Activated CD4-positive, alpha-beta memory T cell treated with anti-CD3 and anti-CD28 coated beads, Interleukin-2, amount 10 ng/mL, durations not matched to agents 7 days and 5 days (primary cell): ENCODE results near the gene BMPER. TPM values are rescaled to one million over a fixed set of nuclear protein-coding genes. Genes with fewer than 3 reads are reported as not detected.

Source experiments
- CTCF ChIA-PET: fragments of 350-600 bp; sonication (Branson Sonifier 250); formaldehyde crosslinking; loops from one replicate; lab custom pipeline; 2021; ENCODE audit warnings: antibody characterized with exemption, inconsistent platforms; lab: Charles Lee
- POLR2A ChIA-PET: fragments of 350-600 bp; sonication (Branson Sonifier 250); formaldehyde crosslinking; loops from one replicate; lab custom pipeline; 2021; ENCODE audit warnings: antibody characterized with exemption; lab: Charles Lee
- DNase-seq: peaks from one replicate; pipeline ENCODE4 v3.0.0-alpha.2; 2020
- H3K27ac Mint-ChIP-seq: one replicate; pipeline ENCODE4 v1.8.0; 2021; ENCODE audit warnings: mild to moderate bottlenecking, mixed read lengths
- H3K27me3 Mint-ChIP-seq: one replicate; pipeline ENCODE4 v1.8.0; 2021; ENCODE audit warnings: mixed read lengths
- H3K36me3 Mint-ChIP-seq: one replicate; pipeline ENCODE4 v1.8.0; 2021; ENCODE audit warnings: low read depth, mixed read lengths
- H3K4me1 Mint-ChIP-seq: one replicate; pipeline ENCODE4 v1.8.0; 2021; ENCODE audit warnings: mixed read lengths
- H3K4me3 Mint-ChIP-seq: one replicate; pipeline ENCODE4 v1.8.0; 2021; ENCODE audit warnings: mild to moderate bottlenecking, mixed read lengths
- H3K9me3 Mint-ChIP-seq: one replicate; pipeline ENCODE4 v1.8.0; 2021; ENCODE audit warnings: mixed read lengths
- total RNA-seq, 2 experiments: library from RNA; stranded (reverse); gene quantifications; one replicate each; pipeline ENCODE4 v1.2.3, GENCODE V29; 2021

BMPER gene
- total RNA-seq, 2 experiments from 2014 or later: not detected

DNA sequence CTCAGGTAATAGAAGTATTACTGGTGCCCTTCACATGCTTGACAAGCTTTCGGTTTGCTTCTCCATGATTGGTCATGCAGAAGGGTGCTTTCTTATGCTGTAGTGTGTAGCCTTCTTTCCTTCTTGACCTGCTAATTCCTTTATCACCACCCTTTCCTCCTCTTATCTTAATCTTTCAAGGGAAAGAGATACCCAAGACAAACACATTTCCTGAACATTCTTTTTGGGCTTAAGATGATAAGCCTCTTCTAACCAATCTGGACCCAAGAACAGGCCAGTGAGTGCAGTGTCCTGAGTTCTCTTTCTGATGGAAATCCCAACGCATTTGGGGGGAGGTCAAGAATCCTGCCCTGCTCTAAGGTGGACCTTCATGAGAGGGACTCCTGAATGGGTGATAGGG, 33.8 kb downstream of the BMPER start:
- H3K4me1 Mint-ChIP-seq: no peaks in the 10 kb centered on the region
- POLR2A ChIA-PET: no interaction called here
- no peaks in the 10 kb centered on the region for H3K9me3 Mint-ChIP-seq
- H3K36me3 Mint-ChIP-seq: no peaks in the 10 kb centered on the region
- H3K4me3 Mint-ChIP-seq: no peak overlapping the region
- DNase-seq: no peak
- CTCF ChIA-PET: no interaction called here
- H3K27ac Mint-ChIP-seq: no peak overlapping the region
- H3K27me3 Mint-ChIP-seq: no peaks in the 10 kb centered on the region

DNA sequence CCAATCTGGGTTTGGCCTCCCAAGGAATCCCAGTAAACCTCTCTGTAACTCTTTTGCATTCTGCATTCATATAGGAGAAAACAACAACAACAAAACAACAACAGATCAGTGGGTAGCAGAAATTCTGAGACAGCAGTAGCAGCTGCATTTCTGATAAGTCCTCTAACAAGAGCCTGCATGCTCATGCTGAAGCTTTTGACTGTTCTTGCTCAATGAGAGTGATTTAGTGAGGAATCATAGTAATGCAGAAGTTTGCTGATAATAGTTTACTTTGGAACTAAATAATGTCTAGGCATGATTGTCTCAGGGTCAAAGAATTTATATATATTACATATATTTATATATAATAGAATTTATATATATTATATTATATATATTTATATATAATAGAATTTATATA, 35.2 kb downstream of the BMPER start:
- DNase-seq: no peak
- POLR2A ChIA-PET: no interaction called here
- no peaks in the 10 kb centered on the region for H3K4me1 Mint-ChIP-seq
- H3K4me3 Mint-ChIP-seq: no peak overlapping the region
- CTCF ChIA-PET: no interaction called here
- no peak overlapping the region for H3K27ac Mint-ChIP-seq
- no peaks in the 10 kb centered on the region for H3K27me3 Mint-ChIP-seq
- no peaks in the 10 kb centered on the region for H3K9me3 Mint-ChIP-seq
- H3K36me3 Mint-ChIP-seq: no peaks in the 10 kb centered on the region

DNA sequence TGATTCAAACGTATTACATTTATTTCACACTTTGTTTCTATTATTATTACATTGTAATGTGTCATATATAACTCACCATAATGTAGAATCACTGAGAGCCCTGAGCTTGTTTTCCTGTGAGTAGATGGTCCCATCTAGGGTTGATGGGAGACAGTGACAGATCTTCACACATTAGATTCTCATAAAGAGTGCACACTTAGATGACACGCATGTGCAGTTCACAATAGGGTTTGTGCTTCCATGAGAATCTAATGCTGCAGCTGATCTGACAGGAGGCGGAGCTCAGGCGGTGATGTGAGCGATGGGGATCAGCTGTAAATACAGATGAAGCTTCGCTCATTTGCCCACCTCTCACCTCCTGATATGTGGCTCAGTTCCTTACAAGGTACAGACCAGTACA, 36.1 kb downstream of the BMPER start:
- no peak for DNase-seq

DNA sequence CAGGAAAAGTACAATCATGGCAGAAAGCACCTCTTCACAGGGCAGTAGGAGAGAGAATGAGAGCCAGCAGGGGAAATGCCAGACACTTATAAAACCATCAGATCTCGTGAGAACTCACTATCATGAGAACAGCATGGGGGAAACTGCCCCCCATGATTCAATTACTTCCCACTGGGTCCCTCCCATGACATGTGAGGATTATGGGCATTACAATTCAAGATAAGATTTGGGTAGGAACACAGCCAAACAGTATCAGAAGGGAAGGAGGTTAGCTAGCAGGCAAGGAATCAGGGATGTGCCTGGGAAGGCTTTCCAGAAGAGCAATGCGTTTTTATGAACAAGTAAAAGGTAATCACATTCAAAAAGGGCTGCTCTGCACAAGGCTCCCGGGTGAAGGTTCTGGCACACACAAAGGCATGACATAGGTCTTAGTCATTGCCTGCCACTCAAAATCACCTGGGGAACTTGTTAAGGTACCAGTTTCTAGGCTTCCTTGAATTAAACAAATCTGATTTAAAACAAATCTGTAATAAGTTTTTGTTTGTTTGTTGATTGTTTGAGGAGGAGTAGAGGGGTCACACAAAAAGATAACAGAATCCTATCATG, 40.9 kb downstream of the BMPER start:
- Mint-ChIP-seq H3K36me3 (no peaks in the 10 kb centered on the region), H3K27ac (no peak overlapping the region), H3K4me3 (no peak overlapping the region), H3K27me3 (no peaks in the 10 kb centered on the region), H3K9me3 (no peaks in the 10 kb centered on the region), H3K4me1 (no peaks in the 10 kb centered on the region)
- DNase-seq: no peak
- CTCF ChIA-PET: interaction anchor here (1.6 kb wide), 1 partner anchor 13 kb away, joined by 4 read pairs; no protein-coding TSS in a partner anchor
- POLR2A ChIA-PET: no interaction called here

More for the DNA sequence above, 36.1 kb downstream of the BMPER start:
- Mint-ChIP-seq H3K9me3 (no peaks in the 10 kb centered on the region), H3K4me1 (no peaks in the 10 kb centered on the region), H3K4me3 (no peak overlapping the region), H3K27me3 (no peaks in the 10 kb centered on the region), H3K36me3 (no peaks in the 10 kb centered on the region), H3K27ac (no peak overlapping the region)
- POLR2A ChIA-PET: no interaction called here
- CTCF ChIA-PET: no interaction called here

- no peaks in the 10 kb centered on the region for H3K36me3 Mint-ChIP-seq
- no peak overlapping the region for H3K27ac Mint-ChIP-seq
- ChIA-PET CTCF (interaction anchor here (0.6 to 0.7 kb wide), 2 partner anchors 17 to 41 kb away, joined by 4 to 6 read pairs; no protein-coding TSS in a partner anchor), POLR2A (no interaction called here)
- H3K4me3 Mint-ChIP-seq: no peak overlapping the region
- no peaks in the 10 kb centered on the region for H3K9me3 Mint-ChIP-seq
- no peaks in the 10 kb centered on the region for H3K4me1 Mint-ChIP-seq
- no peaks in the 10 kb centered on the region for H3K27me3 Mint-ChIP-seq
- no peak for DNase-seq
Measured at GRCh38 chr7:33950047-33950714, 44.8 kb downstream of the BMPER start.

GRCh38 chr7:33952824-33953223, 47.5 kb downstream of the BMPER start:
- no peak for DNase-seq
- no peaks in the 10 kb centered on the region for H3K27me3 Mint-ChIP-seq
- no peak overlapping the region for H3K27ac Mint-ChIP-seq
- no peak overlapping the region for H3K4me3 Mint-ChIP-seq
- H3K4me1 Mint-ChIP-seq: no peaks in the 10 kb centered on the region
- H3K36me3 Mint-ChIP-seq: no peaks in the 10 kb centered on the region
- no peaks in the 10 kb centered on the region for H3K9me3 Mint-ChIP-seq
- CTCF ChIA-PET: no interaction called here
- POLR2A ChIA-PET: no interaction called here

DNA sequence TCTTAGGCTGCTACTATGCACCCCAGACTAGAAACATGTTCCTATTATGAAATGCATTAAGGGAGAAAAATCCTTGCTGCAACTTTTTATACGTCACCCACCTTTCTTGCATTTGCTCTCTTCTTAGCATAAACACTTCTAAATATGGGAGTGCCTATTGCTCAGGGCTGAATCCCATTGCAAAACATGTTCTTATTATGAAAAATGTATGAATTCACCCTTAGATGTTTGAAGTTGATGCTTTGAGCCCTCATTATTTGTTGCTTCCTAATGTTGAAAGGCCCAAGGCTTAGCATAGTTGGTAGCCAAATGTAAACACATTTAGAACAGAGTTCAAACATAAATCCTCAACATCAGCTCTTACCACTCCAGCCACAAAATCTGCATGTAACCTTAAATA, 52.8 kb downstream of the BMPER start:
- H3K9me3 Mint-ChIP-seq: no peaks in the 10 kb centered on the region
- POLR2A ChIA-PET: no interaction called here
- H3K4me3 Mint-ChIP-seq: no peak overlapping the region
- no peaks in the 10 kb centered on the region for H3K4me1 Mint-ChIP-seq
- no peak overlapping the region for H3K27ac Mint-ChIP-seq
- CTCF ChIA-PET: no interaction called here
- peaks cover 5% of the 10 kb centered on the region for H3K27me3 Mint-ChIP-seq
- no peaks in the 10 kb centered on the region for H3K36me3 Mint-ChIP-seq
- no peak for DNase-seq

DNA sequence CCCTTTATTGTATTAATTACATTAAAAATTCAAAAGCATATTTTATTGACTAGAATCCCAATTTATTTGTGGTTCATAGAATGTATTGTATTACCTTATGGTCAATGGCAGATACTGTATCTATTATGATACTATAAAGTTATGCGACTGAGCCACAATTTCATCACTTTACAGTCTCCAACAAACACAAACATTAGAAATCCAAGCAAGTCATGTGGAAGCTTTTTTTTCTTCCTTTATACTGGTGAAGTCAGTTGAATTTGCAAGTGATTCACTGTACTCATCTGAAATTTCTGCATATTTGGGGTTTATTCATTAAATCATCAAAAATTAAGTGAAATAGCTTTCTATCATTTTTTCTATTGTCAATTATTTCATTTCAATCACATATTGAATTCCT, 54.3 kb downstream of the BMPER start:
- no peak for DNase-seq
- no peaks in the 10 kb centered on the region for H3K9me3 Mint-ChIP-seq
- ChIA-PET CTCF (no interaction called here), POLR2A (no interaction called here)
- no peak overlapping the region for H3K27ac Mint-ChIP-seq
- peaks cover 5% of the 10 kb centered on the region for H3K27me3 Mint-ChIP-seq
- H3K4me1 Mint-ChIP-seq: no peaks in the 10 kb centered on the region
- no peak overlapping the region for H3K4me3 Mint-ChIP-seq
- H3K36me3 Mint-ChIP-seq: no peaks in the 10 kb centered on the region

- Mint-ChIP-seq H3K4me3 (no peak overlapping the region), H3K36me3 (no peaks in the 10 kb centered on the region), H3K9me3 (no peaks in the 10 kb centered on the region), H3K27me3 (peaks cover 5% of the 10 kb centered on the region), H3K4me1 (no peaks in the 10 kb centered on the region), H3K27ac (no peak overlapping the region)
- no peak for DNase-seq
- ChIA-PET POLR2A (no interaction called here), CTCF (no interaction called here)
Measured at GRCh38 chr7:33961948-33962347, 56.6 kb downstream of the BMPER start.

GRCh38 chr7:33964417-33965182, 59.3 kb downstream of the BMPER start:
- POLR2A ChIA-PET: no interaction called here
- H3K4me3 Mint-ChIP-seq: no peak overlapping the region
- DNase-seq: no peak

DNA sequence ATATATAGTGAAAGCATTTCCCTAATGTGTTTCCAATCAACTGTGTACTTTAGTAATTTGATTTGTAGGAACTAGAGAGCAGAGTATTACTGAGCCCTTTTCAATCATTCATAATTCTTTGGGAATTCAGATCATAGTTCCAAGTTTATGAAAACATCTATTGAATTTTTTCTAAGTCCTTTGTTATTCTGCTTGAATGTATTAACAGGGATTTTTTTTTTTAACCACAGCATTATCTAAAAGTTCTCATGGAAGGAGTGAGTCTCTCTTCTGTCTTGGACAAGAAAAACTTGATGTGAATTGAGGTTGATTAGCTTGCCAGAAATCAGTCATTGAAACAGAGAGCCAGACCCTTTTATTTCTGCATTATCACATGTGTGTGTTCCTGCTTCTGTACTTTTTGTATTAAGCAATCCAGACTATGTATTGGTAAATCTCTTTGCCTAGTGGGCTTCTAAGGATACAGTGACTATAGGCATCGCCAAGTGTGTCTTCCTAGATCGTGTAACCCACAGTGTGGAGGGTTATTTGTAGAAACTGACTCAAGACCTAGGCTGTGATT, 59.9 kb downstream of the BMPER start:
- ChIA-PET CTCF (no interaction called here), POLR2A (no interaction called here)
- Mint-ChIP-seq H3K9me3 (no peaks in the 10 kb centered on the region), H3K27ac (no peak overlapping the region), H3K27me3 (peaks cover 4% of the 10 kb centered on the region), H3K4me1 (no peaks in the 10 kb centered on the region), H3K36me3 (no peaks in the 10 kb centered on the region), H3K4me3 (no peak overlapping the region)
- no peak for DNase-seq

More at GRCh38 chr7:33964417-33965182, 59.3 kb downstream of the BMPER start:
- no peaks in the 10 kb centered on the region for H3K36me3 Mint-ChIP-seq
- CTCF ChIA-PET: no interaction called here
- H3K27ac Mint-ChIP-seq: no peak overlapping the region
- peaks cover 4% of the 10 kb centered on the region for H3K27me3 Mint-ChIP-seq
- H3K4me1 Mint-ChIP-seq: no peaks in the 10 kb centered on the region
- no peaks in the 10 kb centered on the region for H3K9me3 Mint-ChIP-seq

DNA sequence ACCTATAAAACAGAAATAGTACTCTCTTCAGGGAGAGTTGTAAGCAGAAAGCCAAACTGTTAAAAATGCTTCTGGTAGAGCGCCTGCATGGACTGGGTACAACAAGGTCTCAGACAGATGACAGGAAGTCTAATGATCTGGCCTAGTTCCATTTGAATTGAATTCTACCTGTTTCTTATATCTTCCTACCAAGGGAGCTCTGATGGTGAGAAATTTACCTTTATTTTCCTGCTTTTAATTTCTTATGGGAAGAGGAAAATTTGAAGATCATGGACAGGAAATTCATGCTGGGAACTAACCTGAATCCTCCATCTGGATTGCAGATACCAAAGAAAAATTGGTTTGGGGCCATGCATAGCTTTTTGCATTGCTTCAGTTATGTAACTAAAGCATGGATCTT, 63.3 kb downstream of the BMPER start:
- no peak overlapping the region for H3K4me3 Mint-ChIP-seq
- H3K4me1 Mint-ChIP-seq: no peaks in the 10 kb centered on the region
- ChIA-PET POLR2A (no interaction called here), CTCF (no interaction called here)
- H3K27me3 Mint-ChIP-seq: no peaks in the 10 kb centered on the region
- DNase-seq: no peak
- no peaks in the 10 kb centered on the region for H3K9me3 Mint-ChIP-seq
- H3K27ac Mint-ChIP-seq: no peak overlapping the region
- H3K36me3 Mint-ChIP-seq: no peaks in the 10 kb centered on the region

- POLR2A ChIA-PET: no interaction called here
- H3K27me3 Mint-ChIP-seq: no peaks in the 10 kb centered on the region
- H3K4me3 Mint-ChIP-seq: no peak overlapping the region
- no peaks in the 10 kb centered on the region for H3K36me3 Mint-ChIP-seq
- no peak overlapping the region for H3K27ac Mint-ChIP-seq
- H3K9me3 Mint-ChIP-seq: no peaks in the 10 kb centered on the region
- no peaks in the 10 kb centered on the region for H3K4me1 Mint-ChIP-seq
- CTCF ChIA-PET: interaction anchor here (0.8 kb wide), 1 partner anchor 67 kb away, joined by 3 read pairs; no protein-coding TSS in a partner anchor
- DNase-seq: no peak
Measured at GRCh38 chr7:33970536-33970935, 65.2 kb downstream of the BMPER start.
